DND-41 (cell line): ENCODE data around the gene IL9.

ENCODE experiments used
- ATAC-seq: fragments of 200-7000 bp; cut with Tn5 transposase; 3 replicates; pipeline ENCODE4 v1.9.1; 2021; ENCODE audit warnings: low read depth; ENCODE audit not compliant: insufficient read depth
- DNase-seq: peaks from one replicate; pipeline ENCODE4 v3.0.0-alpha.2; 2020
- H2AFZ ChIP-seq: 2 replicates; pipeline ENCODE4 v1.6.0; 2012; ENCODE audit warnings: low read depth, low read length
- H3K27ac ChIP-seq: 2 replicates; pipeline ENCODE4 v1.5.1; 2012; ENCODE audit warnings: low read length, inconsistent platforms
- H3K27me3 ChIP-seq: fragments of 200-600 bp; sonication (generic); 2 replicates; pipeline ENCODE4 v1.6.0; 2012; ENCODE audit warnings: low read length, mild to moderate bottlenecking, inconsistent platforms; ENCODE audit not compliant: insufficient read depth, poor library complexity
- H3K36me3 ChIP-seq: 2 replicates; pipeline ENCODE4 v1.5.1; 2012; ENCODE audit warnings: low read length, inconsistent platforms; ENCODE audit not compliant: insufficient read depth
- H3K4me1 ChIP-seq: 2 replicates; pipeline ENCODE4 v1.5.1; 2012; ENCODE audit warnings: mild to moderate bottlenecking, low read length; ENCODE audit not compliant: insufficient read depth
- H3K4me2 ChIP-seq: 2 replicates; pipeline ENCODE4 v1.6.0; 2012; ENCODE audit warnings: mild to moderate bottlenecking, moderate library complexity, low read length, inconsistent platforms; ENCODE audit not compliant: insufficient read depth
- H3K4me3 ChIP-seq, 2 experiments: fragments of 200-600 bp in 1 of 2; shearing (Covaris generic) in 1 of 2; 2 replicates each; pipeline ENCODE4 v1.5.1; 2012 to 2016; ENCODE audit warnings: inconsistent platforms in 2 of 2, low read length in 2 of 2, mild to moderate bottlenecking in 2 of 2, low read depth in 1 of 2, moderate library complexity in 1 of 2
- H3K79me2 ChIP-seq: 2 replicates; pipeline ENCODE4 v1.6.0; 2012; ENCODE audit warnings: low read length, inconsistent platforms; ENCODE audit not compliant: insufficient read depth
- H3K9ac ChIP-seq: 2 replicates; pipeline ENCODE4 v1.6.0; 2012; ENCODE audit warnings: low read depth, mild to moderate bottlenecking, inconsistent platforms, low read length, moderate library complexity
- H3K9me3 ChIP-seq: 2 replicates; pipeline ENCODE4 v1.5.1; 2012; ENCODE audit warnings: low read length, moderate library complexity, mild to moderate bottlenecking, inconsistent platforms; ENCODE audit not compliant: insufficient read depth, severe bottlenecking
- H4K20me1 ChIP-seq: 2 replicates; pipeline ENCODE4 v1.6.0; 2012; ENCODE audit warnings: low read length; ENCODE audit not compliant: insufficient read depth
- EZH2 ChIP-seq: IDR thresholded peaks from 3 replicates; pipeline ENCODE4 v1.6.1; 2012; ENCODE audit warnings: borderline replicate concordance, low read depth, mild to moderate bottlenecking, moderate library complexity, low read length, inconsistent platforms; ENCODE audit not compliant: severe bottlenecking
- TF ChIP-seq, protein P1 (sequence below): IDR thresholded peaks from 2 replicates; pipeline ENCODE4 v1.5.1; 2012; ENCODE audit warnings: borderline replicate concordance, low read length, moderate library complexity, mild to moderate bottlenecking; ENCODE audit not compliant: poor library complexity, severe bottlenecking; ENCODE audit errors: extremely low read depth

The IL9 gene

GRCh38 chr5:135891268-135891667 lies 4.4 kb downstream of the IL9 start:
- Histone ChIP-seq H3K4me1 (peaks cover 9% of the 10 kb centered on the region), H3K79me2 (no peaks in the 10 kb centered on the region), H3K4me2 (no peak overlapping the region), H3K4me3 (no peak overlapping the region), H3K9me3 (no peaks in the 10 kb centered on the region), H2AFZ (no peak overlapping the region), H3K36me3 (no peaks in the 10 kb centered on the region), H4K20me1 (no peaks in the 10 kb centered on the region), H3K27ac (no peak overlapping the region), H3K27me3 (peaks cover 20% of the 10 kb centered on the region), H3K9ac (no peak overlapping the region)
- ATAC-seq = no peak
- TF ChIP-seq EZH2 = no peak
- TF ChIP-seq, protein P1, sequence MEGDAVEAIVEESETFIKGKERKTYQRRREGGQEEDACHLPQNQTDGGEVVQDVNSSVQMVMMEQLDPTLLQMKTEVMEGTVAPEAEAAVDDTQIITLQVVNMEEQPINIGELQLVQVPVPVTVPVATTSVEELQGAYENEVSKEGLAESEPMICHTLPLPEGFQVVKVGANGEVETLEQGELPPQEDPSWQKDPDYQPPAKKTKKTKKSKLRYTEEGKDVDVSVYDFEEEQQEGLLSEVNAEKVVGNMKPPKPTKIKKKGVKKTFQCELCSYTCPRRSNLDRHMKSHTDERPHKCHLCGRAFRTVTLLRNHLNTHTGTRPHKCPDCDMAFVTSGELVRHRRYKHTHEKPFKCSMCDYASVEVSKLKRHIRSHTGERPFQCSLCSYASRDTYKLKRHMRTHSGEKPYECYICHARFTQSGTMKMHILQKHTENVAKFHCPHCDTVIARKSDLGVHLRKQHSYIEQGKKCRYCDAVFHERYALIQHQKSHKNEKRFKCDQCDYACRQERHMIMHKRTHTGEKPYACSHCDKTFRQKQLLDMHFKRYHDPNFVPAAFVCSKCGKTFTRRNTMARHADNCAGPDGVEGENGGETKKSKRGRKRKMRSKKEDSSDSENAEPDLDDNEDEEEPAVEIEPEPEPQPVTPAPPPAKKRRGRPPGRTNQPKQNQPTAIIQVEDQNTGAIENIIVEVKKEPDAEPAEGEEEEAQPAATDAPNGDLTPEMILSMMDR = no peak
- DNase-seq = no peak

DNA sequence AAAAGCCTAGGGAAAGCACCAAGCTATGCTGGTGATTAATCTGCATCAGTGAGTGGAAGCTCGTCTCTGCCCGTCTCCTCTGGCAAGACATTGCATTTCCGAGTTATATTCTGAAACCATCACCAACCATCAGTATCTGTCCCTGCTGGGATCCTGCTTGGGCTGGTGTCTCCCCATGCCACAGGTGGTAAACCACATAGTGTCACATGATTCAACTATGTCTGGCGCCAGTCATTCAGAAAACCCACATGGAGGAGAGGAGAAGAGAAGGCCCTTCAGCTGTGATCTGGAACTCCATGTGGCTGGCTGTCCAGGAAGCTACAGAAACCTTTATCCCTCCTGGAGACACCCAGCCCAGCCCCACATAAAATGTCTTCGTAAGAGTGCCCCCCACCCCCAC lies 4.8 kb downstream of the IL9 start:
- no peak overlapping the region for H3K27ac ChIP-seq

DNA sequence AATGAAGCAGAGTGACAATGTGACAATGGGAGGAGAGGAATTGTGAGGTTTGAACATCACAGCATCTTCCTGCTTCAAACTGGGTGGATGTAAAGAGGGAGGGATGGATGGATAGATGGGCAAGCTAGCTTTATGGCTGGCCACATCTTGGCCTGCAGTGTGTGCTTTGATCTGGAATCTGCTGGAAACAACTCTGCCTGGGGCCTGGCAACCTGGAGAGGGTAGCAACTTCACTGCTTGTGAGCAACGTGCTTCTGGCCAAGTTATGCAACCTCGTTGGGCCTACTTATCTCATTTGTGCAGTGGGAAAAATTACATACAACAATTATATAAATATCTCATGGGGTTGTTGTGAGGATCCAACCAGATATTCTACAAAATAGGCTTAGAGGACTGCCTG lies 5.3 kb downstream of the IL9 start:
- H3K27ac ChIP-seq = no peak overlapping the region
- peaks cover 17% of the 10 kb centered on the region for H3K27me3 ChIP-seq
- no peaks in the 10 kb centered on the region for H3K79me2 ChIP-seq
- no peak overlapping the region for H3K4me3 ChIP-seq
- H3K4me2 ChIP-seq = no peak overlapping the region
- H3K9ac ChIP-seq = no peak overlapping the region
- DNase-seq = no peak
- H3K36me3 ChIP-seq = no peaks in the 10 kb centered on the region
- no peak overlapping the region for H2AFZ ChIP-seq
- no peaks in the 10 kb centered on the region for H4K20me1 ChIP-seq
- H3K4me1 ChIP-seq = peaks cover 9% of the 10 kb centered on the region
- no peak for ATAC-seq
- TF ChIP-seq, protein P1 = no peak
- no peak for TF ChIP-seq EZH2
- no peaks in the 10 kb centered on the region for H3K9me3 ChIP-seq

More for the DNA sequence above, 4.8 kb downstream of the IL9 start:
- TF ChIP-seq EZH2 = no peak
- TF ChIP-seq, protein P1 = no peak
- no peak overlapping the region for H2AFZ ChIP-seq
- H3K9me3 ChIP-seq = no peaks in the 10 kb centered on the region
- no peaks in the 10 kb centered on the region for H3K36me3 ChIP-seq
- ATAC-seq = peak; percentile 66
- no peak overlapping the region for H3K4me2 ChIP-seq
- H3K4me1 ChIP-seq = peaks cover 9% of the 10 kb centered on the region
- peaks cover 20% of the 10 kb centered on the region for H3K27me3 ChIP-seq
- DNase-seq = peak; percentile 51
- no peaks in the 10 kb centered on the region for H3K79me2 ChIP-seq
- H3K9ac ChIP-seq = no peak overlapping the region
- H3K4me3 ChIP-seq = no peak overlapping the region
- no peaks in the 10 kb centered on the region for H4K20me1 ChIP-seq
